IMR-90 (cell line): ENCODE results near the gene PTBP1. TPM values are rescaled to one million over a fixed set of nuclear protein-coding genes. Genes with fewer than 3 reads are reported as not detected.
"Not testable (repeated sequence)": the region's sequence is repeated elsewhere in the genome, so short reads cannot be mapped to it uniquely, and the experiment has no call there.

ENCODE experiments used
- ATAC-seq: fragments of 200-7000 bp; cut with Tn5 transposase; 2 replicates; pipeline ENCODE4 v1.9.1; 2020; ENCODE audit warnings: low read depth, mild to moderate bottlenecking, moderate library complexity
- BruUV-seq: library from RNA; stranded (reverse); fragments of 400-500 nt; replicated peaks from 2 replicates; lab custom pipeline; 2021; lab: Mats Ljungman, UMichigan
- CTCF ChIA-PET: fragments of 300-600 bp; formaldehyde crosslinking; extraction: SDS; loops from one replicate; lab custom pipeline; 2021; ENCODE audit warnings: antibody characterized with exemption; lab: Yijun Ruan, JAX
- POLR2A ChIA-PET: fragments of 300-600 bp; sonication (Branson Sonifier 250); formaldehyde crosslinking; loops from one replicate; lab custom pipeline; 2022; ENCODE audit warnings: antibody characterized with exemption; ENCODE audit not compliant: unreplicated experiment; lab: Charles Lee
- DNase-seq: peaks from one replicate; pipeline ENCODE4 v3.0.0; 2013
- H2AFZ ChIP-seq: replicated peaks from 2 replicates; pipeline ENCODE3; 2013; ENCODE audit warnings: low read length, mild to moderate bottlenecking; ENCODE audit not compliant: poor library complexity
- H2AK5ac ChIP-seq: 2 replicates; pipeline ENCODE4 v1.6.1; 2013; ENCODE audit warnings: low read depth, low read length, inconsistent platforms
- H2AK9ac ChIP-seq: replicated peaks from 2 replicates; pipeline ENCODE3; 2013; ENCODE audit warnings: mild to moderate bottlenecking, low read depth, low read length, moderate library complexity; ENCODE audit not compliant: poor library complexity
- H2BK120ac ChIP-seq: 2 replicates; pipeline ENCODE4 v1.6.1; 2013; ENCODE audit warnings: low read depth, low read length, inconsistent platforms
- H2BK15ac ChIP-seq: 3 replicates; pipeline ENCODE4 v1.6.1; 2013; ENCODE audit warnings: low read depth, low read length, inconsistent platforms
- H2BK20ac ChIP-seq: 2 replicates; pipeline ENCODE4 v1.6.1; 2013; ENCODE audit warnings: low read depth, mild to moderate bottlenecking, inconsistent platforms, low read length, moderate library complexity
- H2BK5ac ChIP-seq: 2 replicates; pipeline ENCODE4 v1.6.1; 2013; ENCODE audit warnings: mild to moderate bottlenecking, low read depth, low read length, inconsistent platforms; ENCODE audit not compliant: poor library complexity, severe bottlenecking
- H3K14ac ChIP-seq: replicated peaks from 2 replicates; pipeline ENCODE4 v1.6.1; 2013; ENCODE audit warnings: low read depth, low read length, inconsistent platforms
- H3K18ac ChIP-seq: 2 replicates; pipeline ENCODE4 v1.6.1; 2013; ENCODE audit warnings: low read depth, low read length, control low read depth
- H3K23ac ChIP-seq: 2 replicates; pipeline ENCODE4 v1.6.1; 2013; ENCODE audit warnings: low read depth, low read length, inconsistent platforms
- H3K27ac ChIP-seq: 2 replicates; pipeline ENCODE4 v1.5.1; 2013; ENCODE audit warnings: mild to moderate bottlenecking, control low read depth, low read length; ENCODE audit not compliant: insufficient read depth
- H3K27me3 ChIP-seq: 2 replicates; pipeline ENCODE4 v1.6.1; 2013; ENCODE audit warnings: low read length; ENCODE audit not compliant: control insufficient read depth, insufficient read depth
- H3K36me3 ChIP-seq: 2 replicates; pipeline ENCODE4 v1.6.1; 2013; ENCODE audit warnings: low read length, mixed read lengths; ENCODE audit not compliant: control insufficient read depth, insufficient read depth
- H3K4ac ChIP-seq: 2 replicates; pipeline ENCODE4 v1.6.1; 2013; ENCODE audit warnings: low read depth, low read length, inconsistent platforms
- H3K4me1 ChIP-seq: 2 replicates; pipeline ENCODE4 v1.6.1; 2013; ENCODE audit warnings: low read length, mixed read lengths; ENCODE audit not compliant: control insufficient read depth, insufficient read depth
- H3K4me2 ChIP-seq: 2 replicates; pipeline ENCODE4 v1.6.1; 2013; ENCODE audit warnings: low read depth, mild to moderate bottlenecking, control low read depth, low read length, moderate library complexity
- H3K4me3 ChIP-seq: 2 replicates; pipeline ENCODE4 v1.5.1; 2013; ENCODE audit warnings: low read depth, mild to moderate bottlenecking, control low read depth, low read length, moderate library complexity; ENCODE audit not compliant: insufficient read depth
- H3K56ac ChIP-seq: 2 replicates; pipeline ENCODE4 v1.6.1; 2013; ENCODE audit warnings: low read length, inconsistent platforms; ENCODE audit not compliant: insufficient read depth; ENCODE audit errors: extremely low read depth
- H3K79me1 ChIP-seq, 2 experiments: 2 replicates each; pipeline ENCODE4 v1.6.1; 2013; ENCODE audit warnings: low read length in 2 of 2, inconsistent platforms in 1 of 2, low read depth in 1 of 2
- H3K9ac ChIP-seq: 2 replicates; pipeline ENCODE4 v1.6.1; 2013; ENCODE audit warnings: low read depth, low read length, control low read depth
- H3K9me1 ChIP-seq: 2 replicates; pipeline ENCODE4 v1.6.1; 2013; ENCODE audit warnings: low read length, inconsistent platforms; ENCODE audit not compliant: insufficient read depth
- H3K9me3 ChIP-seq: 2 replicates; pipeline ENCODE4 v1.6.1; 2013; ENCODE audit warnings: low read length; ENCODE audit not compliant: control insufficient read depth, insufficient read depth
- H4K20me1 ChIP-seq: 2 replicates; pipeline ENCODE4 v1.6.1; 2013; ENCODE audit warnings: low read length, inconsistent platforms; ENCODE audit not compliant: insufficient read depth
- H4K5ac ChIP-seq: 2 replicates; pipeline ENCODE4 v1.6.1; 2013; ENCODE audit warnings: mild to moderate bottlenecking, low read depth, low read length, control low read depth
- H4K8ac ChIP-seq, 2 experiments: 2 replicates each; pipeline ENCODE4 v1.6.1; 2013; ENCODE audit warnings: low read depth in 2 of 2, low read length in 2 of 2, control low read depth in 1 of 2, inconsistent platforms in 1 of 2
- H4K91ac ChIP-seq: 2 replicates; pipeline ENCODE4 v1.6.1; 2013; ENCODE audit warnings: low read depth, low read length, inconsistent platforms; ENCODE audit not compliant: insufficient read depth
- WGBS, 2 experiments: methylation state at CpG; one replicate each; pipeline versions ENCODE4 v1.1.5 to v1.1.7; 2013; ENCODE audit warnings: missing lambda C conversion rate in 2 of 2; ENCODE audit not compliant: insufficient read length in 1 of 2; ENCODE audit errors: extremely low coverage in 2 of 2; 5-methylcytosine and 5-hydroxymethylcytosine counted together
- dilution Hi-C: fragments of 300-500 bp; cut with HindIII; formaldehyde crosslinking; loops from one replicate; pipeline ENCODE4 v1.14.3; 2018; ENCODE audit warnings: low sequenced_read_pairs; ENCODE audit not compliant: unreplicated experiment
- in situ Hi-C: fragments of 300-500 bp; cut with MboI; formaldehyde crosslinking; loops from 3 replicates; pipeline ENCODE4 v1.14.3; 2019; ENCODE audit warnings: low sequenced_read_pairs, inconsistent platforms, mixed read lengths
- intact Hi-C: fragments of 100-400 bp; cut with micrococcal nuclease; formaldehyde crosslinking; loops from 2 replicates; pipeline ENCODE4 v1.10.0; 2022
- polyA plus RNA-seq, 3 experiments: library from polyadenylated mRNA; depleted of rRNA; stranded (reverse); fragments of >200 nt; gene quantifications; 2 replicates each; pipeline ENCODE4 v1.2.3, GENCODE V29; 2012; ENCODE audit warnings: low replicate concordance in 1 of 3
- total RNA-seq: library from RNA; depleted of rRNA; stranded (reverse); fragments of >200 nt; gene quantifications from 2 replicates; pipeline ENCODE4 v1.2.3, GENCODE V29; 2012

Gene PTBP1
- total and polyA plus RNA-seq, 2 of the 4 experiments (the other 2 are of a cell fraction) = 146 to 269 TPM

DNA sequence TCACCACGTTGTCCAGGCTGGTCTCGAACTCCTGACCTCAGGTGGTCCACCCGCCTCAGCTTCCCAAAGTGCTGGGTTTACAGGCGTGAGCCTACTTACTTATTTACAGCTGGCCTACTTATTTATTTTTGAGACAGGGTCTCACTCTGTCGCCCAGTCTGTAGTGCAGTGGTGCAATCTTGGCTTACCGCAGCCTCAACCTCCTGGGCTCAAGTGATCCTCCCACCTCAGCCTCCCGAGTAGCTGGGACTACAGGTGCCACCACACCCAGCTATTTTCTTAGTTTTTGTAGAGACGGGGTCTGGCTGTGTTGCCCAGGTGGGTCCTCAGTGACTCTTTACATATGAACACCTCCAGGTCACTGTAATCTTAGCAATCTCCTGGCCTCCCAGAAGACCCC lies 51.9 kb downstream of the PTBP1 start:
- H3K36me3 ChIP-seq, H2BK20ac ChIP-seq, H2AK5ac ChIP-seq, H2BK120ac ChIP-seq, H3K9ac ChIP-seq, H4K8ac ChIP-seq, H4K20me1 ChIP-seq, H3K4me3 ChIP-seq, H2AFZ ChIP-seq, DNase-seq, H3K4ac ChIP-seq, H2BK5ac ChIP-seq, H3K4me1 ChIP-seq, H3K14ac ChIP-seq, H3K56ac ChIP-seq, H3K4me2 ChIP-seq, H2BK15ac ChIP-seq, H3K79me1 ChIP-seq, in situ Hi-C loops, H4K91ac ChIP-seq, H3K27ac ChIP-seq, BruUV-seq, ATAC-seq, H4K5ac ChIP-seq, CTCF ChIA-PET, H3K9me3 ChIP-seq, intact Hi-C loops, H3K9me1 ChIP-seq, H3K18ac ChIP-seq, dilution Hi-C loops, H3K23ac ChIP-seq: not testable (repeated sequence)
- H2AK9ac ChIP-seq = peak overlapping the region; percentile 52
- peaks cover 11% of the 10 kb centered on the region for H3K27me3 ChIP-seq
- 83% methylated on average over 2 of the region's 8 CpGs; no CpG with 5 or more reads in 1 of the 2 experiments for WGBS, 2 experiments
- POLR2A ChIA-PET = interaction anchor here (0.6 kb wide), 1 partner anchor 30 kb away, joined by 4 read pairs; no protein-coding TSS in a partner anchor
